GM23338 (cell line): ENCODE data around the gene AHDC1. TPM values are rescaled to one million over a fixed set of nuclear protein-coding genes. Genes with fewer than 3 reads are reported as not detected.

Source experiments
- ATAC-seq: fragments of 200-7000 bp; cut with Tn5 transposase; 3 replicates; pipeline ENCODE4 v1.9.1; 2020
- DNase-seq: peaks from one replicate; pipeline ENCODE4 v3.0.0-alpha.2; 2015; ENCODE audit warnings: low spot score
- H2AFZ ChIP-seq: fragments of 200-600 bp; sonication (generic); 2 replicates; pipeline ENCODE4 v1.8.0; 2016; ENCODE audit warnings: antibody characterized with exemption, mild to moderate bottlenecking, moderate library complexity
- H3F3A ChIP-seq: fragments of 200-600 bp; sonication (generic); replicated peaks from 2 replicates; pipeline ENCODE4 v1.8.0; 2017; ENCODE audit warnings: antibody characterized with exemption, mixed run types, low read depth
- H3K27ac ChIP-seq: fragments of 200-600 bp; sonication (generic); 2 replicates; pipeline ENCODE4 v1.6.1; 2016; ENCODE audit warnings: low read depth
- H3K27me3 ChIP-seq: fragments of 200-600 bp; sonication (generic); 2 replicates; pipeline ENCODE4 v1.8.0; 2016; ENCODE audit warnings: mild to moderate bottlenecking, mixed run types, moderate library complexity; ENCODE audit not compliant: insufficient read depth
- H3K36me3 ChIP-seq: fragments of 200-600 bp; sonication (generic); 2 replicates; pipeline ENCODE4 v1.8.0; 2016; ENCODE audit warnings: mild to moderate bottlenecking; ENCODE audit not compliant: insufficient read depth
- H3K4me1 ChIP-seq: fragments of 200-600 bp; sonication (generic); 2 replicates; pipeline ENCODE4 v1.8.0; 2016; ENCODE audit warnings: mild to moderate bottlenecking, moderate library complexity; ENCODE audit not compliant: insufficient read depth
- H3K4me2 ChIP-seq: fragments of 200-600 bp; sonication (generic); 2 replicates; pipeline ENCODE4 v1.7.1; 2017; ENCODE audit warnings: mixed run types
- H3K4me3 ChIP-seq: fragments of 200-600 bp; sonication (generic); 2 replicates; pipeline ENCODE4 v1.6.1; 2016; ENCODE audit warnings: mixed run types
- H3K79me2 ChIP-seq: fragments of 200-600 bp; sonication (generic); replicated peaks from 2 replicates; pipeline ENCODE4 v1.8.0; 2017; ENCODE audit warnings: mild to moderate bottlenecking; ENCODE audit not compliant: insufficient read depth
- H3K9me2 ChIP-seq: fragments of 200-600 bp; sonication (generic); 2 replicates; pipeline ENCODE4 v1.8.0; 2017; ENCODE audit not compliant: insufficient read depth
- H4K20me1 ChIP-seq: fragments of 200-600 bp; sonication (generic); replicated peaks from 2 replicates; pipeline ENCODE4 v1.8.0; 2017; ENCODE audit warnings: mild to moderate bottlenecking; ENCODE audit not compliant: insufficient read depth
- H3K27ac Mint-ChIP-seq: 2 replicates; pipeline ENCODE4 v1.8.0; 2020; ENCODE audit warnings: inconsistent platforms, mild to moderate bottlenecking, moderate library complexity, mixed read lengths
- H3K27me3 Mint-ChIP-seq: 3 replicates; pipeline ENCODE4 v1.8.0; 2022; ENCODE audit warnings: low read depth, mild to moderate bottlenecking, moderate library complexity, mixed read lengths, inconsistent platforms; ENCODE audit not compliant: insufficient read depth, poor library complexity
- H3K36me3 Mint-ChIP-seq: 3 replicates; pipeline ENCODE4 v1.8.0; 2021; ENCODE audit warnings: low read depth, mild to moderate bottlenecking, inconsistent platforms, moderate library complexity, mixed read lengths
- H3K4me1 Mint-ChIP-seq: 3 replicates; pipeline ENCODE4 v1.8.0; 2020; ENCODE audit warnings: mild to moderate bottlenecking, inconsistent platforms, mixed read lengths
- H3K4me3 Mint-ChIP-seq: 3 replicates; pipeline ENCODE4 v1.8.0; 2021; ENCODE audit warnings: moderate library complexity, mild to moderate bottlenecking, inconsistent platforms, mixed read lengths
- H3K9me3 Mint-ChIP-seq: 3 replicates; pipeline ENCODE4 v1.8.0; 2020; ENCODE audit warnings: moderate library complexity, mild to moderate bottlenecking, inconsistent platforms, mixed read lengths
- EZH2phosphoT487 ChIP-seq: fragments of 200-600 bp; sonication (generic); IDR thresholded peaks from one replicate; pipeline ENCODE4 v1.8.1; 2018; ENCODE audit warnings: antibody characterized with exemption; ENCODE audit not compliant: unreplicated experiment
- JUNB ChIP-seq: IDR thresholded peaks from one replicate; pipeline ENCODE4 v1.6.1; 2016; ENCODE audit warnings: antibody characterized with exemption; ENCODE audit not compliant: unreplicated experiment
- NANOG ChIP-seq: IDR thresholded peaks from 2 replicates; pipeline ENCODE4 v1.6.1; 2016; ENCODE audit warnings: antibody characterized with exemption, borderline replicate concordance
- POLR2AphosphoS5 ChIP-seq: IDR thresholded peaks from 2 replicates; pipeline ENCODE4 v1.6.1; 2016; ENCODE audit warnings: antibody characterized with exemption, low read depth
- STAT1 ChIP-seq: IDR thresholded peaks from one replicate; pipeline ENCODE4 v1.6.1; 2016; ENCODE audit warnings: antibody characterized with exemption; ENCODE audit not compliant: unreplicated experiment
- ZNF114 ChIP-seq: fragments of 250-450 bp; sonication (Bioruptor Pico); IDR thresholded peaks from 2 replicates; pipeline ENCODE4 v1.5.0; 2020; ENCODE audit warnings: mild to moderate bottlenecking, moderate library complexity
- ZNF331 ChIP-seq: fragments of 250-450 bp; sonication (Bioruptor Pico); IDR thresholded peaks from 2 replicates; pipeline ENCODE4 v1.5.0; 2020; ENCODE audit warnings: low read depth, mild to moderate bottlenecking, moderate library complexity
- polyA plus RNA-seq: library from polyadenylated mRNA; unstranded; fragments of >200 nt; fragmentation: Nextera tagmentation; extraction: Ambion mirVana; gene quantifications from 2 replicates; pipeline ENCODE4 v1.2.1, GENCODE V29; 2016
- total RNA-seq: library from RNA; depleted of rRNA; stranded (reverse); fragments of >200 nt; shearing (Covaris generic); gene quantifications from 2 replicates; pipeline ENCODE4 v1.2.3, GENCODE V29; 2014
- TF ChIP-seq, protein P1 (sequence below), 2 experiments: fragments of 200-600 bp in 1 of 2; sonication (generic) in 1 of 2; conservative IDR thresholded peaks; 2 replicates each; pipeline versions ENCODE4 v1.5.1 to v1.6.1; 2016 to 2017; ENCODE audit warnings: antibody characterized with exemption in 2 of 2, low read depth in 2 of 2, mild to moderate bottlenecking in 2 of 2, moderate library complexity in 1 of 2
- TF ChIP-seq, protein P2 (sequence below): IDR thresholded peaks from one replicate; pipeline ENCODE4 v1.6.1; 2018; ENCODE audit warnings: antibody characterized with exemption; ENCODE audit not compliant: unreplicated experiment

The AHDC1 gene
- total and polyA plus RNA-seq, 2 experiments from 2014 or later, result 8.3 to 22.2 TPM

DNA sequence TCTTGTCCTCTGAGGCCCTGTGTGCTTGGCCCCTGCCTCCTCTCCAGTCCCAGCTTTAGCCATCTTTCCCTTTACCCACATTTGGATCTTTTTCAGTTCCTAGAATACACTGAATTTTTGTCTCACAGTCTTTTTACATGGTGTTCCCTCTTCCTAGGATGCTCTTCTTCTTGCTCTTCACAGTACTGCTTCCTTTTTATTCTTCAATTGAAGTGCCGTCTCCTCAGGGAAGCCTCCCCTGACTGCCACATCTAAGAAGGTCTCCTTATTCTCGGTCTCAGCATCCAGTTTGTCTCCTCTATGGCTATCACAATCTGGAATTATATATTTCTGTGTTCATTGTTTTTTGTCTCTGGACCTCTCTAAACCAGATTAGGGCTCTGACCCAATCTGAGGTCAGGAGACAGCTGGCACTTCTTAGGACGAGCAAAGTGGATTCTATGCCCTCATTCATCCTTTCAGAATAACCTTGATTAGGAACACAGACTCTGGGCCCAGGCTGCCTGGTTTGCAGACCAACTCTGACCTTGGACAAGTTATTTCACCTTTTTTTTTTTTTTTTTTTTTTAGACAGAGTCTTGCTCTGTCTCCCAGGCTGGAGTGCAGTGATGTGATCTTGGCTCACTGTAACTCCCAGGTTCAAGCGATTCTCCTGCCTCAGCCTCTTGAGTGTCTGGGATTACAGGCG is 34.2 kb upstream of the AHDC1 start:
- Histone ChIP-seq H3K27me3 (peaks cover 33% of the 10 kb centered on the region), H2AFZ (no peak overlapping the region), H4K20me1 (no peaks in the 10 kb centered on the region), H3K36me3 (no peaks in the 10 kb centered on the region), H3K9me2 (no peaks in the 10 kb centered on the region), H3K4me2 (no peak overlapping the region), H3K4me1 (peaks cover 8% of the 10 kb centered on the region; the same call in 1 of the 2 replicates), H3K4me3 (no peak overlapping the region), H3K79me2 (no peaks in the 10 kb centered on the region), H3K27ac (no peak overlapping the region), H3F3A (peaks cover 5% of the 10 kb centered on the region; the same call in 1 of the 2 replicates)
- peaks cover 34% of the 10 kb centered on the region for H3K27me3 Mint-ChIP-seq
- H3K27ac Mint-ChIP-seq, result no peak overlapping the region
- no peak overlapping the region for H3K4me3 Mint-ChIP-seq
- TF ChIP-seq ZNF331 (CRISPR knock-in tag) (no peak), NANOG (no peak), JUNB (no peak), ZNF114 (CRISPR knock-in tag) (no peak), POLR2AphosphoS5 (no peak)
- TF ChIP-seq, protein P1, sequence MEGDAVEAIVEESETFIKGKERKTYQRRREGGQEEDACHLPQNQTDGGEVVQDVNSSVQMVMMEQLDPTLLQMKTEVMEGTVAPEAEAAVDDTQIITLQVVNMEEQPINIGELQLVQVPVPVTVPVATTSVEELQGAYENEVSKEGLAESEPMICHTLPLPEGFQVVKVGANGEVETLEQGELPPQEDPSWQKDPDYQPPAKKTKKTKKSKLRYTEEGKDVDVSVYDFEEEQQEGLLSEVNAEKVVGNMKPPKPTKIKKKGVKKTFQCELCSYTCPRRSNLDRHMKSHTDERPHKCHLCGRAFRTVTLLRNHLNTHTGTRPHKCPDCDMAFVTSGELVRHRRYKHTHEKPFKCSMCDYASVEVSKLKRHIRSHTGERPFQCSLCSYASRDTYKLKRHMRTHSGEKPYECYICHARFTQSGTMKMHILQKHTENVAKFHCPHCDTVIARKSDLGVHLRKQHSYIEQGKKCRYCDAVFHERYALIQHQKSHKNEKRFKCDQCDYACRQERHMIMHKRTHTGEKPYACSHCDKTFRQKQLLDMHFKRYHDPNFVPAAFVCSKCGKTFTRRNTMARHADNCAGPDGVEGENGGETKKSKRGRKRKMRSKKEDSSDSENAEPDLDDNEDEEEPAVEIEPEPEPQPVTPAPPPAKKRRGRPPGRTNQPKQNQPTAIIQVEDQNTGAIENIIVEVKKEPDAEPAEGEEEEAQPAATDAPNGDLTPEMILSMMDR (conservative IDR thresholded peaks at IDR 0.05; ENCODE audit: low read depth in 2 of 2), result no peak
- TF ChIP-seq, protein P2, sequence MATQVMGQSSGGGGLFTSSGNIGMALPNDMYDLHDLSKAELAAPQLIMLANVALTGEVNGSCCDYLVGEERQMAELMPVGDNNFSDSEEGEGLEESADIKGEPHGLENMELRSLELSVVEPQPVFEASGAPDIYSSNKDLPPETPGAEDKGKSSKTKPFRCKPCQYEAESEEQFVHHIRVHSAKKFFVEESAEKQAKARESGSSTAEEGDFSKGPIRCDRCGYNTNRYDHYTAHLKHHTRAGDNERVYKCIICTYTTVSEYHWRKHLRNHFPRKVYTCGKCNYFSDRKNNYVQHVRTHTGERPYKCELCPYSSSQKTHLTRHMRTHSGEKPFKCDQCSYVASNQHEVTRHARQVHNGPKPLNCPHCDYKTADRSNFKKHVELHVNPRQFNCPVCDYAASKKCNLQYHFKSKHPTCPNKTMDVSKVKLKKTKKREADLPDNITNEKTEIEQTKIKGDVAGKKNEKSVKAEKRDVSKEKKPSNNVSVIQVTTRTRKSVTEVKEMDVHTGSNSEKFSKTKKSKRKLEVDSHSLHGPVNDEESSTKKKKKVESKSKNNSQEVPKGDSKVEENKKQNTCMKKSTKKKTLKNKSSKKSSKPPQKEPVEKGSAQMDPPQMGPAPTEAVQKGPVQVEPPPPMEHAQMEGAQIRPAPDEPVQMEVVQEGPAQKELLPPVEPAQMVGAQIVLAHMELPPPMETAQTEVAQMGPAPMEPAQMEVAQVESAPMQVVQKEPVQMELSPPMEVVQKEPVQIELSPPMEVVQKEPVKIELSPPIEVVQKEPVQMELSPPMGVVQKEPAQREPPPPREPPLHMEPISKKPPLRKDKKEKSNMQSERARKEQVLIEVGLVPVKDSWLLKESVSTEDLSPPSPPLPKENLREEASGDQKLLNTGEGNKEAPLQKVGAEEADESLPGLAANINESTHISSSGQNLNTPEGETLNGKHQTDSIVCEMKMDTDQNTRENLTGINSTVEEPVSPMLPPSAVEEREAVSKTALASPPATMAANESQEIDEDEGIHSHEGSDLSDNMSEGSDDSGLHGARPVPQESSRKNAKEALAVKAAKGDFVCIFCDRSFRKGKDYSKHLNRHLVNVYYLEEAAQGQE, result no peak
- peaks cover 4% of the 10 kb centered on the region; the same call in 2 of the 3 replicates for H3K4me1 Mint-ChIP-seq
- DNase-seq, result no peak
- no peaks in the 10 kb centered on the region for H3K9me3 Mint-ChIP-seq
- no peaks in the 10 kb centered on the region for H3K36me3 Mint-ChIP-seq
- no peak for ATAC-seq

DNA sequence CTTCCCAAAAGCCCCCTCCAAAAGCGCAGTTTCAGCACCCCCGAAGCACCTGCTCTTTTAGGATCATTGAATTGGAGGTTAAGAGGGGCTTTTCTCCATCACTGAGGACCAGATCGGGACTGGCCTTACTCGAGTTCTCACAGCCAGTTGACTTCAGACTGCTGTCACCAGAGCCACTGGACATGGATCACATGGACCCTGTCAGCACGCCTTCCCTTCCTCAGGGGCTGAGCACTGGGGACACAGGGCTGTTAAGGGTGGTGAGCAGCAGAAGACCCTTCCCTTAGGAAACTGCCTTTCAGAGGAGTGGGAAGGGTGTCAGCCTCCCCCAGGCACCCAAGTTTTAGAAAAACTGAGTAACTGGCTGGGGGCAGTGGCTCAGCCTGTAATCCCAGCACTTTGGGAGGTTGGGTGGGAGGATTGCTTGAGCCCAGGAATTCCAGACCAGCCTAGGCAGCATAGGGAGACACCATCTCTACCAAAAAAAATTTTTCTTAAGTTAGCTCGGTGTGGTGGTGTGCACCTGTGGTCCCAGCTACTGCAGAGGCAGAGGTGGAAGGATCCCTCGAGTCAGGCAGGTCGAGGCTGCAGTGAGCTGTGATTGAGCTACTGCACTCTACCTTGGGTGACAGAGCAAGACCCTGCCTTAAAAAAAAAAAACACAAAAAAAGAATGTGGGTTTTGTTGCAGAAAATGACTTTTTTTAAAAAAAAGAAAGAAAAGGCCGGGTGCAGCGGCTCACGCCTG is 31.6 kb upstream of the AHDC1 start:
- Mint-ChIP-seq H3K4me3 (peak overlapping the region; percentile 48; the same call in 2 of the 3 replicates), H3K27ac (no peak overlapping the region), H3K36me3 (no peaks in the 10 kb centered on the region), H3K27me3 (peaks cover 41% of the 10 kb centered on the region), H3K9me3 (no peaks in the 10 kb centered on the region), H3K4me1 (peaks cover 15% of the 10 kb centered on the region)
- Histone ChIP-seq H3K79me2 (no peaks in the 10 kb centered on the region), H3K36me3 (no peaks in the 10 kb centered on the region), H3K4me3 (peak overlapping the region; percentile 70), H3K4me1 (peaks cover 4% of the 10 kb centered on the region; the same call in 1 of the 2 replicates), H3K27ac (no peak overlapping the region), H3K4me2 (peak overlapping the region; percentile 84; the same call in 1 of the 2 replicates), H2AFZ (no peak overlapping the region), H3K27me3 (peaks cover 43% of the 10 kb centered on the region), H3K9me2 (no peaks in the 10 kb centered on the region), H4K20me1 (no peaks in the 10 kb centered on the region), H3F3A (peaks cover 5% of the 10 kb centered on the region)
- DNase-seq (no peak), ATAC-seq (no peak)
- TF ChIP-seq ZNF114 (CRISPR knock-in tag) (no peak), EZH2phosphoT487 (no peak), STAT1 (no peak), ZNF331 (CRISPR knock-in tag) (no peak)
- TF ChIP-seq, protein P1 (conservative IDR thresholded peaks at IDR 0.05; ENCODE audit: low read depth in 2 of 2), result no peak
